ENCODE results near the gene DLG2. TPM values are rescaled to one million over a fixed set of nuclear protein-coding genes. Genes with fewer than 3 reads are reported as not detected.
"Not testable (repeated sequence)": the region's sequence is repeated elsewhere in the genome, so short reads cannot be mapped to it uniquely, and the experiment has no call there.

Gene DLG2
- total RNA-seq, 4 donors from 2014 or later: 2.9 to 30.2 (median 22.6) TPM

DNA sequence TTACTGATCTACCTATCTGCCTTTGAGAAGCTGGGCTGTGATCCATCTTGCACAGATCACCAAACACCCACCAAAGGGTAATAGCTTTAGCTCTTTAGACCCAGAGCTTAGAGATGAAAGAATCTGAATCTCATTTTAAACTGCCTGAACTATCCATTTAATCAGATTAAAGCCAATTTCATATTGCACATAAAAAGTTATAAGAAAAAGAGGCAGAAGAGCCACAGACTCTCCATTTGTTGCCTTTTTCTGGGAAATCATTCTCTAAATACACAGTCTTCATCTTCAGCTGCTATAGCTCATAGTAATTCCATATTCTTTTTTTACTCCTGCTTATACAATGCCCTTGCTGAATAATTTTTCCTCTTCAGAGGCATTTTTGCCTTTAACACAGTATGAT lies 271.2 kb downstream of the DLG2 start:
- Histone ChIP-seq H3K4me3 (no peak overlapping the region), H3K27me3 (no peaks in the 10 kb centered on the region), H3K27ac (no peak overlapping the region), H3K9me3 (no peaks in the 10 kb centered on the region), H3K36me3 (no peaks in the 10 kb centered on the region), H3K4me1 (no peaks in the 10 kb centered on the region)
- no peak for DNase-seq
- intact Hi-C loops (cut with DNase I; ENCODE audit: low total_unique reads): no loop called here
- no peak for TF ChIP-seq POLR2A (IDR thresholded peaks at IDR 0.05)
- TF ChIP-seq, protein P1, sequence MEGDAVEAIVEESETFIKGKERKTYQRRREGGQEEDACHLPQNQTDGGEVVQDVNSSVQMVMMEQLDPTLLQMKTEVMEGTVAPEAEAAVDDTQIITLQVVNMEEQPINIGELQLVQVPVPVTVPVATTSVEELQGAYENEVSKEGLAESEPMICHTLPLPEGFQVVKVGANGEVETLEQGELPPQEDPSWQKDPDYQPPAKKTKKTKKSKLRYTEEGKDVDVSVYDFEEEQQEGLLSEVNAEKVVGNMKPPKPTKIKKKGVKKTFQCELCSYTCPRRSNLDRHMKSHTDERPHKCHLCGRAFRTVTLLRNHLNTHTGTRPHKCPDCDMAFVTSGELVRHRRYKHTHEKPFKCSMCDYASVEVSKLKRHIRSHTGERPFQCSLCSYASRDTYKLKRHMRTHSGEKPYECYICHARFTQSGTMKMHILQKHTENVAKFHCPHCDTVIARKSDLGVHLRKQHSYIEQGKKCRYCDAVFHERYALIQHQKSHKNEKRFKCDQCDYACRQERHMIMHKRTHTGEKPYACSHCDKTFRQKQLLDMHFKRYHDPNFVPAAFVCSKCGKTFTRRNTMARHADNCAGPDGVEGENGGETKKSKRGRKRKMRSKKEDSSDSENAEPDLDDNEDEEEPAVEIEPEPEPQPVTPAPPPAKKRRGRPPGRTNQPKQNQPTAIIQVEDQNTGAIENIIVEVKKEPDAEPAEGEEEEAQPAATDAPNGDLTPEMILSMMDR (IDR thresholded peaks at IDR 0.05): no peak

DNA sequence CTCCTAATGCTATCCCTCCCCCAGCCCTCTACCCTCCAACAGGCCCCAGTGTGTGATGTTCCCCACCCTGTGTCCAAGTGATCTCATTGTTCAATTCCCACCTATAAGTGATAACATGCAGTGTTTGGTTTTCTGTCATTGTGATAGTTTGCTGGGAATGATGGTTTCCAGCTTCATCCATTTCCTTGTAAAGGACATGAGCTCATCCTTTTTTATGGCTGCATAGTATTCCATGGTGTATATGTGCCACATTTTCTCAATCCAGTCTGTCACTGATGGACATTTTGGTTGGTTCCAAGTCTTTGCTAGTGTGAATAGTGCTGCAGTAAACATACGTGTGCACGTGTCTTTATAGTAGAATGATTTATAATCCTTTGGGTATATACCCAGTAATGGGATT lies 277.6 kb downstream of the DLG2 start:
- H3K27ac ChIP-seq; H3K4me3 ChIP-seq; H3K27me3 ChIP-seq; intact Hi-C loops (cut with DNase I; ENCODE audit: low total_unique reads); H3K9me3 ChIP-seq; H3K4me1 ChIP-seq; DNase-seq; H3K36me3 ChIP-seq: not testable (repeated sequence)

DNA sequence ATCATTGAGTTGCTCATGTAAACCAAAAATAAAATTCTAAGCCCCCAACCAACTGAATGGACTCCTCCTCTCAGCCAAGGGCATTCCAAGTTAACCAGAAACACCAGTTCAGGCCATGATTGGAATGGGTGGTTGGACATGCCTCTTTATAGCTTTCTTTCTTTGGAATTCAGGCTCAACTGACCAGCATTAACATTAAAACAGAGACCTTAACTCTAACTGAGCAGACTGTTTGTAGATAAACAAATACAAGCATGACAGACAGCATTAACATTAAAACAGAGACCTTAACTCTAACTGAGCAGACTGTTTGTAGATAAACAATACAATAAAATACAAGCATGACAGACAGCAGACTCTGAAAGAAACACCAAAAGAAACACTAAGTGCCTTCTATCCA lies 278.2 kb downstream of the DLG2 start:
- H3K4me3 ChIP-seq: no peak overlapping the region
- H3K9me3 ChIP-seq: no peaks in the 10 kb centered on the region
- intact Hi-C loops (cut with DNase I; ENCODE audit: low total_unique reads): no loop called here
- TF ChIP-seq, protein P1 (IDR thresholded peaks at IDR 0.05): no peak
- H3K27me3 ChIP-seq: no peaks in the 10 kb centered on the region
- no peaks in the 10 kb centered on the region for H3K36me3 ChIP-seq
- DNase-seq: no peak
- no peaks in the 10 kb centered on the region for H3K4me1 ChIP-seq
- H3K27ac ChIP-seq: no peak overlapping the region

DNA sequence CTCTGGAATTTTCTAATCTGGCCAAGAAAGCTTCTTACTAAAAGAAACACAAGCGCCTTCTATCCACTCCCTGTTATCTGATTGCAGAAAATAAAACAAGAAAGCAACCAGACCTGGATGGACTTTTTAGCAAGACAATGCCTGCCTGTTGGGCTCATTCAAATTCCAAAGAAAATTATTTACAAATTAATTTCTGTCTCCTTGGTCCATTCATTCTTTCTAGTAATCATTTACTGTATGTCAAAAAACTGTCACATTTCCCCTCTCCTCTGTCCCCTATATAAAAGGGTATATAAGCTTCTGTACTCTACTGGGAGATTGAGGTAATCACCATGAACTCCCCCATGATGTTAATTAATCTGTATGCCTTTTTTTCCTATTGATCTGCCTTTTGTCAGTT lies 279.9 kb downstream of the DLG2 start:
- Histone ChIP-seq H3K36me3 (no peaks in the 10 kb centered on the region), H3K4me3 (no peak overlapping the region), H3K9me3 (no peaks in the 10 kb centered on the region), H3K4me1 (no peaks in the 10 kb centered on the region), H3K27ac (no peak overlapping the region), H3K27me3 (no peaks in the 10 kb centered on the region)
- intact Hi-C loops (cut with DNase I; ENCODE audit: low total_unique reads): no loop called here
- no peak for TF ChIP-seq POLR2A (IDR thresholded peaks at IDR 0.05)
- TF ChIP-seq, protein P1 (IDR thresholded peaks at IDR 0.05): no peak
- DNase-seq: no peak

DNA sequence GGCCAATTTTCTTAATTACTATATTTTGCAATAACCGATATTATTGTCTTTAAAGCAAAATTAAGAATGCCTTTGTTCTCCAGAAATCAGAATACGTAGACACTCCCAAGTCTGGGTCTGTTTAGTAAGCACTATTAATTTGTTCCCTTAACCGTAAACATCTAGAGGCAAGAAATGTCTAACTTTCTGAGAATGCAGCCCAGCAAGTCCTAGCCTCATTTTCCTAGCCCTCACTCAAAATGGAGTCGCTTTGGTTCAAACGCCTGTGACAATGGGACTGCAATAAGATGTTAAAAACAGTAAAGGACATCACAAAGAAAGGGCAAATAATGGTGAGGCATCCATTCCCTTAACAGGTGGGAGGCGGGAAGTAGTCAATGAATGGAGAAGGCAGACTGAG lies 280.7 kb downstream of the DLG2 start:
- intact Hi-C loops (cut with DNase I; ENCODE audit: low total_unique reads): no loop called here
- no peaks in the 10 kb centered on the region for H3K27me3 ChIP-seq
- H3K4me3 ChIP-seq: no peak overlapping the region
- no peaks in the 10 kb centered on the region for H3K36me3 ChIP-seq
- H3K27ac ChIP-seq: no peak overlapping the region
- no peak for DNase-seq
- TF ChIP-seq POLR2A (IDR thresholded peaks at IDR 0.05): no peak
- TF ChIP-seq, protein P1 (IDR thresholded peaks at IDR 0.05): no peak
- H3K9me3 ChIP-seq: no peaks in the 10 kb centered on the region
- H3K4me1 ChIP-seq: no peaks in the 10 kb centered on the region

DNA sequence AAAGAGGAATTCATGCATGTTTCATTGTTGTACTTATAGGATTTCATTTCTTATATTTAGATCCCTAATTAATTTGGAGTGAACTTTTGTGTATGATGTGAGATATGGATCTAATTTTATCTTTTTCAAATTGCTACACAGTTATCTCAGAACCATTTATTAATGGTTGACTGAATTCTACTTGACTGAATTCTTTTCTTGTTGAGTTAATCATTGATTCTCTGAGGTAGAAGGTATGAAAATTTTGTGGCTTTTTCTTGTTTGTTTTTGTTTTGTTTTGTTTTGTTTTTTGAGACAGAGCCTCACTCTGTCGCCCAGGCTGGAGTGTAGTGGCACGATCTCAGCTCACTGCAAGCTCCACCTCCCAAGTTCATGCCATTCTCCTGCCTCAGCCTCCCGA lies 286.3 kb downstream of the DLG2 start:
- intact Hi-C loops (cut with DNase I; ENCODE audit: low total_unique reads); H3K9me3 ChIP-seq; H3K27me3 ChIP-seq; DNase-seq; H3K4me3 ChIP-seq; H3K4me1 ChIP-seq; H3K36me3 ChIP-seq; H3K27ac ChIP-seq: not testable (repeated sequence)

Data from uterus (tissue), 4 donors.